A673 (cell line): Measurements from ENCODE around the gene SPACA5B.
"Not testable (repeated sequence)": the region's sequence is repeated elsewhere in the genome, so short reads cannot be mapped to it uniquely, and the experiment has no call there.

ENCODE experiments used
- EZH2 ChIP-seq: fragments of 200-600 bp; sonication (generic); IDR thresholded peaks from 2 replicates; pipeline ENCODE4 v1.6.1; 2017; ENCODE audit warnings: borderline replicate concordance, low read depth, mild to moderate bottlenecking, mixed read lengths, antibody characterized with exemption, low read length; ENCODE audit not compliant: poor library complexity, severe bottlenecking
- TF ChIP-seq, protein P1 (sequence below): fragments of 300-800, 200-600 bp; sonication (generic); conservative IDR thresholded peaks from 2 replicates; pipeline ENCODE4 v1.5.1; 2017; ENCODE audit warnings: low read depth, mild to moderate bottlenecking, antibody characterized with exemption, low read length, moderate library complexity, mixed read lengths

GRCh38 chrX:48141810-48142508, 11.5 kb downstream of the SPACA5B start:
- TF ChIP-seq EZH2 = not testable (repeated sequence)
- TF ChIP-seq, protein P1, sequence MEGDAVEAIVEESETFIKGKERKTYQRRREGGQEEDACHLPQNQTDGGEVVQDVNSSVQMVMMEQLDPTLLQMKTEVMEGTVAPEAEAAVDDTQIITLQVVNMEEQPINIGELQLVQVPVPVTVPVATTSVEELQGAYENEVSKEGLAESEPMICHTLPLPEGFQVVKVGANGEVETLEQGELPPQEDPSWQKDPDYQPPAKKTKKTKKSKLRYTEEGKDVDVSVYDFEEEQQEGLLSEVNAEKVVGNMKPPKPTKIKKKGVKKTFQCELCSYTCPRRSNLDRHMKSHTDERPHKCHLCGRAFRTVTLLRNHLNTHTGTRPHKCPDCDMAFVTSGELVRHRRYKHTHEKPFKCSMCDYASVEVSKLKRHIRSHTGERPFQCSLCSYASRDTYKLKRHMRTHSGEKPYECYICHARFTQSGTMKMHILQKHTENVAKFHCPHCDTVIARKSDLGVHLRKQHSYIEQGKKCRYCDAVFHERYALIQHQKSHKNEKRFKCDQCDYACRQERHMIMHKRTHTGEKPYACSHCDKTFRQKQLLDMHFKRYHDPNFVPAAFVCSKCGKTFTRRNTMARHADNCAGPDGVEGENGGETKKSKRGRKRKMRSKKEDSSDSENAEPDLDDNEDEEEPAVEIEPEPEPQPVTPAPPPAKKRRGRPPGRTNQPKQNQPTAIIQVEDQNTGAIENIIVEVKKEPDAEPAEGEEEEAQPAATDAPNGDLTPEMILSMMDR = not testable (repeated sequence)
